Testis (tissue), 3 donors: ENCODE data around the gene GPX6. TPM values are rescaled to one million over a fixed set of nuclear protein-coding genes. Genes with fewer than 3 reads are reported as not detected.
"Not testable (repeated sequence)": the region's sequence is repeated elsewhere in the genome, so short reads cannot be mapped to it uniquely, and the experiment has no call there.

Experiments
- DNase-seq: peaks from one replicate; pipeline ENCODE4 v3.0.0-alpha.2; 2019
- H3K27ac ChIP-seq, 2 donors: fragments of 200-600 bp; sonication (generic); one replicate each; pipeline ENCODE4 v1.5.1; 2019
- H3K27me3 ChIP-seq: fragments of 200-600 bp; sonication (generic); one replicate; pipeline ENCODE4 v1.5.1; 2019
- H3K36me3 ChIP-seq: fragments of 200-600 bp; sonication (generic); one replicate; pipeline ENCODE4 v1.5.1; 2017; ENCODE audit warnings: low read depth; ENCODE audit errors: missing control alignments
- H3K4me1 ChIP-seq: fragments of 200-600 bp; sonication (generic); one replicate; pipeline ENCODE4 v1.5.1; 2019
- H3K4me3 ChIP-seq, 2 donors: fragments of 200-600 bp; sonication (generic); one replicate each; pipeline ENCODE4 v1.5.1; 2017 to 2019
- H3K9me3 ChIP-seq: fragments of 200-600 bp; sonication (generic); one replicate; pipeline ENCODE4 v1.5.1; 2017
- CTCF ChIP-seq, 3 experiments: fragments of 450-650 bp in 2 of 3; fragments of 200-600 bp in 1 of 3; sonication (generic) in 1 of 3; IDR thresholded peaks; one replicate each; pipeline ENCODE4 v1.5.1; 2016 to 2019; ENCODE audit warnings: antibody characterized with exemption in 3 of 3, mild to moderate bottlenecking in 2 of 3, moderate library complexity in 1 of 3
- POLR2A ChIP-seq: fragments of 450-650 bp; IDR thresholded peaks from one replicate; pipeline ENCODE4 v1.6.1; 2017; ENCODE audit warnings: antibody characterized with exemption, mild to moderate bottlenecking, moderate library complexity
- WGBS, 2 donors: methylation state at CpG; one replicate each; pipeline ENCODE4 v1.1.5; 2018; 5-methylcytosine and 5-hydroxymethylcytosine counted together
- intact Hi-C: fragments of 100-400 bp; cut with DNase I; formaldehyde crosslinking; loops from one replicate; pipeline ENCODE4 v1.15.1; 2023; ENCODE audit warnings: low total_unique reads
- polyA plus RNA-seq: library from polyadenylated mRNA; stranded (reverse); fragments of 350-450 nt; fragmentation: Illumina TruSeq; extraction: RNeasy Lipid Tissue Mini Kit (QIAGEN cat#74804); gene quantifications from one replicate; pipeline ENCODE4 v1.2.3, GENCODE V29; 2014; ENCODE audit warnings: low read depth, low replicate concordance; ENCODE audit not compliant: insufficient read depth
- total RNA-seq, 2 donors: library from RNA; depleted of rRNA; stranded (reverse); fragments of >200 nt; gene quantifications; one replicate each; pipeline ENCODE4 v1.2.3, GENCODE V29; 2016

The GPX6 gene
- total and polyA plus RNA-seq, 3 donors from 2014 or later, result 0.19 to 0.87 (median 0.54) TPM

DNA sequence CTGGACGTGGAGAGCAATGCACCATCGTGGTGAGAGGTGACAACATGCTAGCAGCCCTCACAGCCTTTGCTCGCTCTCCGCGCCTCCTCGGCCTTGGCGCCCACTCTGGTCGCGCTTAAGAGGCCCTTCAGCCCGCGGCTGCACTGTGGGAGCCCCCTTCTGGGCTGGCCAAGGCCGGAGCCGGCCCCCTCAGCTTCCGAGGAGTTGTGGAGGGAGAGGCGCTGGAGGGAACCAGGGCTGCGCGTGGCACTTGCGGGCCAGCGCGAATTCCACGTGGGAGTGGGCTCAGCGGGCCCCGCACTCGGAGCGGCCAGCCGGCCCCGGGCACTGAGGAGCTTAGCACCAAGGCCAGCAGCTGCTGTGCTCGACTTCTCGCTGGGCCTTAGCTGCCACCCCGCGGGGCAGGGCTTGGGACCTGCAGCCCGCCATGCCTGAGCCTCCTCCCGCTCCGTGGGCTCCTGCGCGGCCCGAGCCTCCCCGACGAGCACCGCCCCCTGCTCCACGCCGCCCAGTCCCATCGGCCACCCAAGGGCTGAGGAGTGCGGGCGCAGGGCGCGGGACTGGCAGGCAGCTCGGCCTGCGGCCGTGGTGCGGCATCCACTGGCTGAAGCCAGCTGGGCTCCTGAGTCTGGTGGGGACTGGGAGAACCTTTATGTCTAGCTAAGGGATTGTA is 3.8 kb downstream of the GPX6 start:
- H3K27ac ChIP-seq, result no peak overlapping the region
- no peak for TF ChIP-seq POLR2A
- no peak for TF ChIP-seq CTCF (IDR thresholded peaks at IDR 0.05)
- no peak for DNase-seq
- intact Hi-C loops, result no loop called here
- H3K9me3 ChIP-seq, result no peaks in the 10 kb centered on the region
- H3K4me1 ChIP-seq, result no peaks in the 10 kb centered on the region
- no peaks in the 10 kb centered on the region for H3K27me3 ChIP-seq
- WGBS, 2 donors, result 63 to 77% methylated on average over 2 to 51 of the region's 51 CpGs
- H3K36me3 ChIP-seq, result no peaks in the 10 kb centered on the region
- peak overlapping the region; percentile 15 to 50 for H3K4me3 ChIP-seq

- no peak for TF ChIP-seq POLR2A
- TF ChIP-seq CTCF (IDR thresholded peaks at IDR 0.05), result no peak
- no peak for DNase-seq
Observed at GRCh38 chr6:28506807-28507475, 8.7 kb downstream of the GPX6 start.

GRCh38 chr6:28505733-28506132 is 9.9 kb downstream of the GPX6 start:
- H3K36me3 ChIP-seq, result no peaks in the 10 kb centered on the region
- no peak for DNase-seq
- no peak overlapping the region for H3K27ac ChIP-seq
- H3K9me3 ChIP-seq, result no peaks in the 10 kb centered on the region
- TF ChIP-seq CTCF (IDR thresholded peaks at IDR 0.05) (no peak), POLR2A (no peak)
- intact Hi-C loops, result no loop called here
- WGBS, 2 donors, result 89 to 93% methylated on average over 1 of the region's 1 CpG
- no peaks in the 10 kb centered on the region for H3K4me1 ChIP-seq
- H3K4me3 ChIP-seq, result no peak overlapping the region
- no peaks in the 10 kb centered on the region for H3K27me3 ChIP-seq

More at GRCh38 chr6:28506807-28507475, 8.7 kb downstream of the GPX6 start:
- Histone ChIP-seq H3K36me3 (no peaks in the 10 kb centered on the region), H3K27ac (no peak overlapping the region), H3K4me1 (no peaks in the 10 kb centered on the region), H3K4me3 (no peak overlapping the region), H3K9me3 (no peaks in the 10 kb centered on the region), H3K27me3 (no peaks in the 10 kb centered on the region)
- 71 to 73% methylated on average over 4 of the region's 4 CpGs for WGBS, 2 donors
- intact Hi-C loops, result no loop called here

GRCh38 chr6:28502709-28503305 is 12.8 kb downstream of the GPX6 start:
- H3K9me3 ChIP-seq, H3K27ac ChIP-seq, DNase-seq, H3K4me3 ChIP-seq, H3K4me1 ChIP-seq, H3K36me3 ChIP-seq, H3K27me3 ChIP-seq, intact Hi-C loops: not testable (repeated sequence)
- 60 to 68% methylated on average over 7 of the region's 7 CpGs for WGBS, 2 donors

- H3K27me3 ChIP-seq, intact Hi-C loops, H3K4me1 ChIP-seq, H3K36me3 ChIP-seq, H3K9me3 ChIP-seq, DNase-seq, H3K27ac ChIP-seq: not testable (repeated sequence)
- WGBS, 2 donors, result 68 to 100% methylated on average over 1 to 31 of the region's 35 CpGs
- H3K4me3 ChIP-seq, result peak overlapping the region; percentile 15 to 17
Observed at GRCh38 chr6:28502136-28502535, 13.5 kb downstream of the GPX6 start.
